GM18499 (cell line): Measurements from ENCODE around the gene TSR3.

Source experiments
- ATAC-seq: cut with Tn5 transposase; IDR thresholded peaks from one replicate; pipeline ENCODE4 v1.9.1; 2021; ENCODE audit warnings: moderate number of reproducible peaks; ENCODE audit not compliant: insufficient read depth, unreplicated experiment

TSR3 gene

DNA sequence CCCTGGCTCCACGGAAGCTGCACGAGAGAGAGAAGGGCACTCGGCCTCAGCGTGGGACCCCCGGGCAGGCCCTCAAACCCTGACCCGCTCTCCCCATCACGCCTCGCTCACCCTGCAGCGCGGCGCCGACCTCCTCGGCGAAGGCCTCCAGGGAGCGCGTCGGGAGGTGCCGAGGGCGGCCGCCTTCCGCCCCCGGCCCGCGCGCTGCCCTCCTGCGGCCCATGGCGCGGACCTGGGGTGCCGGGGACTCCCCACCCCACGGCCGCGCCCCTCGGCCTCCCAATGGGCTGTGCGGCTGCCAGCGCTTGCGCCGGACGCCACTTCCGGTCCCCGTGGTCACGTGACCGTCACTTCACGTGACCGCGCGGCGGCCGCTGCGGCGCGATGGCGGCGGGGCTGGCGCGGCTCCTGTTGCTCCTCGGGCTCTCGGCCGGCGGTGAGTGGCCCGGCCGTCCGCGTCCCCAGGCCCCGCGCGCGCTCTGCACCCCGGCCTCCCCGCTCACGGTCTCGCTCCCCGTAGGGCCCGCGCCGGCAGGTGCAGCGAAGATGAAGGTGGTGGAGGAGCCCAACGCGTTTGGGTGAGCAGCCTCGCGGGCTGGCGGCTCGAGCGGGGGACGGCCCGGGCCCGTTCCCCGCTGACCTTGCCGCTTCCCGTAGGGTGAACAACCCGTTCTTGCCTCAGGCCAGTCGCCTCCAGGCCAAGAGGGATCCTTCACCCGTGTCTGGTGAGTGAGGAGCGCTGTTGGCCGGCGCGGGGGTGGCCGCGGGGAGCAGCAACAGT, at the start of gene TSR3, which contains the start of gene GNPTG:
TSR3 (minus strand) TSS at position 297 of the 781 bp plus-strand sequence; CDS start at position 223, 74 bp downstream.
GNPTG (plus strand) TSS at position 350 of the 781 bp plus-strand sequence; CDS start at position 385, 35 bp downstream.
- ATAC-seq = peak; percentile 46

DNA sequence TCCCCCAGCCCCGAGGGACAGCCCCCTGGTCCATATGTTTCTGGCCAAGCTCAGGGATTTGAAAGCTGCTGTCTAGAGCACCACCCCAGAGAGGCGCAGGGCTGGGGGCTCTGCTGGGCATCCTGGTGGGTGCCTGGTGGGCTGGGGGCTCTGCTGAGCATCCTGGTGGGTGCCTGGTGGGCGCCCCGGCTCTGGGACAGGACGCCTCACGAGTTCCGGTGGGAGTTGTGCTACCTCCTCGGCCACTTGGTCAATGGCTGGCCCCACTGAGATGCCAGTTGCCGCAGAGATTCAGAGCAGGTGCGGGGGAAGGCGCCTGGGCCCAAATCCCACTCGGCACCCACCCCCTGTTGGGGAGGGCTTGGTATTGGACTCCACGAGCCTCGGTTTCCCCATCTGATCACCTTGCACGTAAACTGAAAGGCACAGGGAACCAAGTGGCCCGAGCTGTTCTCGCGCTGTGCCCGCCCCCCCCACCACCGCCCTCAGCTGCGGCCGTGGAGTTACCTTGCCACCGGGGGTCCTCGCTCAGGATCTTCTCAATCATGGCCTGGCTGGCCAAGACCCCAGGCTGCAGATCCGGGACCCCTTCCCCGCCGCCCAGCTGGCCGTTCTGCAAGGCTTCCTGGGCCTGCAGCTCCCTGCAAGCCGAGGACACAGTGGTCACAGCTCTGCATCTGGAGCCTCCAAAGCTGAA, 49.5 kb upstream of the TSR3 start:
- no peak for ATAC-seq

DNA sequence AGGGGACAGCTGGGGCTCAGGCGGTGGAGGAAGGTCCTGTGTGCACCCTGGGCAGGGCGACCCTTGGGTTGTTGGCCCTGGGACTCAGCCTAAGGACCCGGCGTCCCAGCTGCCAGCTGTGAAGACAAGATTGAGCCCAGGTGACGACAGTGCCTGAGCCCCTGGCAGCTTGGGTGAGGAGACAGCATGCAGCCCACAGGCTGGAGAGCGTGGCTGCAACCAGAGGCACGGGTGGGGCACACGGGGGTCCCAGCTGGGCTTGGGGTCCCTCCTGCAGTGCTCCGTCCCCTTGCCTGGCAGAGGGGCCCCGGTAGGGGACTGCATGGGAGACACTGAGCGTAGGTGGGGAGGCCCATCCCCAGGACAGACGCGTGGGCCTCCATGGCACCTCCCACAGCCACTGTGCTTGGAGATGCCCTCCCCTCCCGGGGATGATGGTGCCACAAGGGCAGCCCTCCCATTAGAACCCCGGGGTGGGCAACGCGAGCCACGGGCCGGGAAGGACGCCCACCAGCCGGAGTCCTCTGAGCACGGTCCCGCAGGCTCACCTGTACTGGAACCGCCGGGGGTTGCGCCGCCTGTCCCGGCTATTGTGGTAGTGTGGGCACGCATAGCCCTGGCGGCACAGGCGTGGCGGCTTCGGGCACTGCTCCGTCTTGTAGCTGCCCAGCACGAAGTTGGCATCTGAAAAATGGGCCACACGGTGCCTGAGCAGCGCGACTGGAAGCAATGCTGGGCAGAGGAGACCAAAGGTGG, 47.3 kb upstream of the TSR3 start:
- ATAC-seq = no peak

DNA sequence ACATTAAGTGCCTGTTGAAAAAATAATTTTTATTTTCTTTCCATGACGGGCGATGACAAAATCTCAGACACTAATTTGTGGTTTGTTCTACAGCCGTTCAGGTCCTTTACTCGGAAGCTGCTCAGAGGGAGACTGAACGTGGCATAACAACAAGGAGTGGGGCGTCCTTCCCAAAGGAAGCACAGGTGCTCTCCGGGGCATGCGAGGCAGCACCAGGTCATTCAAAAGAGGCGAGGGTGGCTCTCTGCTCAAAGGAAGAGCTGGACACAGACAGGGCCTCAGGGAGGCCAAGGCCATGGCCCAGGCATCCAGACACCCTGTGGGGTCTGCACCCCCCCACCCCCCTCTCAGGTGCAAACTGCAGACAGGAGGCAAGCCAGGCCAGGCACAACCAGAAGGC, 46.7 kb upstream of the TSR3 start:
- ATAC-seq = no peak

DNA sequence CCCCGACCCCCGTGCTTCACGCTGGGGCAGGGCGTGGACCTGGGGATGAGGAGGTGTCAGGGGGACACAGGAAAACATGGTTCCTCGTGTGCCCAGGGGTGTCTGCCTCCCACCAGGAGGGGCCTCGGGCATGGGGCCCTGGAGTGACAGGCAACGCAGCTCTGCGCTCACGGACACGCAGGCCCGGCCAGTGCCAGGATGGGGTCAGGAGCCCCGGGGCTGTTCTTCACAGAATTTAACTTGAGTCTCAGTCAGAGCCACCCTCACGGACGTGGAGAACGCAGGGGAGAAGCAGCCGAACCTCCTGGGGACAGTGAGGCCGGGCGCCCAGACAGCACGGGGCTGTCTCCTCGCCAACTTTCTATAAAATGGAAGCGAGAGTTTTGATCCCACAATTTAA, 46.1 kb upstream of the TSR3 start:
- ATAC-seq = no peak

DNA sequence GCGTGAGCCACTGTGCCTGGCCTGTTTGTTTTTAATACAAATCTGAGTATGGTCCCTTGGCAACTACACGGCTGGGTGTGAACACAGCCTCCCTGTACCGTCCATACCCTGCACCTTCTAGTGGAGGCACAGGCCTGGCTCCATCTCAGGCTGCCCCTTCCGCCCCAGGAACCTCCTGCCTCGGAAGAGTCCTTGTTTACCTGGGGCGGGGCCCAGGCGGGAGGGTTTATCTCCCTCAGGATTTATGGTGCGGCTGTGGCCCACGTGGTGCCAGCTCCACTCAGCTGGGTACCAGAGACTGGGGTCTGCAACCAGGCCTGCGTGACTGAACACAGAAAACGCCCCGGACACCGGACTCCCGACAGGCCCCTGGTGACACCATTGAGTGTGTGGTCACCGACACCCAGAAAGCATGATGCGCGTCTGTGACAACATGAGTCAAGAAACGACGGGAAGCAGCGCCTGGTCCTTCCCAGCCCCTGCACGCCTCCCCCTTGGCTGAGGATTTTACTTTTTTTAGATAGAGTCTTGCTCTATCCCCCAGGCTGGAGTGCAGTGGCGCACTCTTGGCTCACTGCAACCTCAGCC, 43.9 kb upstream of the TSR3 start:
- no peak for ATAC-seq

DNA sequence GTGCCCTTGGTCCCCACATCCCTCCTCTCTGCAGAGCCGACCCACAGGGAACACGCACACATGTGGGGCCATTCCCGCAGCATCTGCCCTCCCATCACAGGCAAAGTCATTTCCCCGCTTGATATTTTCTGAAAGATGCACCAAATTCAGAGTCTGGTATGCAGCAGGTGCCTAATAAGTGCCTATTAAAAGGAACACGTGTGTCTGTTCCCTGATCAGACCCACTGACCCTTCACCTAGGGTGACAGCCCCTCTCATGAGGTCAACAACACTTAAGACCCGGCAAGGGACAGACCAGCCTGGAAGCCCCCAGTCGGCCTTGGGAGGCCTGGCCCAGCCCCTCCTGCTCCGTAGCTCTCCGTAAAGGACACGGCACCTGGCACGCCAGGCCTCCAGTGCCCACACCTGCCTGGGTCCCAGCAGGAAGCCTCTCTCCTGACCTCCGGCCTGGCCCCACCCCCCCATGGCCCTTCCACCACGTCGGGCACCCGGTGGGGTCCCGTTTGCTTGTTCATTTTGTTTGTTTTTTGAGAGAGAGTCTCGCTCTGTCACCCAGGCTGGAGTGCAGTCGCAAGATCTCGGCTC, 42.8 kb upstream of the TSR3 start:
- no peak for ATAC-seq

DNA sequence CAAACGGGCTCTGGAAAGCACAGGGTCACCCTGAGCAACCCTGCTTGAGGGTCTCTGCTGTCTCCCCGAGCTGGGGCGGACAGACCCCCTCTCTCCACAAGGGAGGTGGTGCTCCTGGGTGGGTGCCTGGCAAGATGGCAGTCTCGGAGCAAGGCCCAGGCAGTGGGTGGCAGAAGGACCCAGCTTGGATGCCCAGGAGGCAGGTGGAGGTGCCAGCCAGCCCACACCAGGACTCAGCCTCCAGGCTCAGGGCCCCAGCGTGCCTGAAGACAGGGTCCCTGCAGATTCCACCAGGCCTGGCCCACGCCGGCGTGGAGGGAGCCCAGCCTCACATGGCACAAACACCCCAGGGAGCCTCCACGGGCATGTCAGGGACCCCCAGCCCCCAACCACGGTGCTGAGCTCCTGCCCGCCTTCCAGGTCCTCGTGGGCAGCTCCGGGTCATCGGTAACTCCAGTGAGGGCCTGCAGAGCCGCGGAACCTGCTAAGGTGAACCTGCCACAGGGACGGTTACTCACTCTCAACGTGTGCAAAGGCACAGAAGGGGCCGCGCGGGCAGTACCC, 42.0 kb upstream of the TSR3 start:
- ATAC-seq = no peak

DNA sequence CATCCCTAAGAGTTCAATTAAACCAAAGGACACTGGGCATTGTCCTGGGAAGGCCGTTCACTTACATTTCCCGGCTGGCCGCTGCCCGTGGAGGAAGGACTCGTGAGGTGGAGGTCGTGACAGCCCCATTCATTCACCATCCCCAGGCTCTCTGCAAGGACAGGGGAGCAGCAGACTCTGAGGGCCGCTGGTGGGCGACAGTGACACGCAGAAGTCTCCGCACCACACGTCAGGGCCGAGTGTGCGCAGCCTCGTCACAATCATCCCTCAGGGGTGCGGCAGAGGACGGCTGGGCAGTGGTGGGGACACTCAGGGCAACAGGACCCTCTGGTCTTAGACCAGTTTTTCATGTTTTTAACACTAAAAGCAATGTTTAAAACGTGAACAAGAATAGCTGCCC, 41.1 kb upstream of the TSR3 start:
- ATAC-seq = no peak

DNA sequence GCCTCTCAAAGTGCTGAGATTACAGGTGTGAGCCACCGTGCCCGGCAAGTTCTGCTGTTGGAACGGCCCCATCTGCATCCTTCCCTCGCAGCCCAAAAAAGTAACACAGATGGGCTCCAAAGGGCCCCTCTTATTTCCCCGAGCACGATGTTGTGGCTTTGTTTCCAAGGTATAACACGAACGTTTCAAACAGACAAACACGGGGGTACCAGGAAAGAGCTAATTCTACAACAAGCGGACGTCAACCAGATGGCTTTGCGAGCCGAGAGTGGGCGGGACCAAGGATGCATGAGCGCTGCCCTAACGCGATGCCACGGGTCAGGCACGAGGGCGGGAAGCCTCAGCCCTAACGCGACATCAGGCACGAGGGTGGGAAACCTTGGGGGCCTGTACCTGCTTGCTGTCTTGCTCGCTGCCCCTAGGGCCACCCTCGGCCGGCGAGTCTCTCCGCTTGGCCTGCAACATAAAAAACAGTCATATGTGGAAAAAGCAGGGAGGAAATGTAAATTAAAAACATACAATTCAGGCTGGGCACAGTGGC, 38.6 kb upstream of the TSR3 start:
- no peak for ATAC-seq

DNA sequence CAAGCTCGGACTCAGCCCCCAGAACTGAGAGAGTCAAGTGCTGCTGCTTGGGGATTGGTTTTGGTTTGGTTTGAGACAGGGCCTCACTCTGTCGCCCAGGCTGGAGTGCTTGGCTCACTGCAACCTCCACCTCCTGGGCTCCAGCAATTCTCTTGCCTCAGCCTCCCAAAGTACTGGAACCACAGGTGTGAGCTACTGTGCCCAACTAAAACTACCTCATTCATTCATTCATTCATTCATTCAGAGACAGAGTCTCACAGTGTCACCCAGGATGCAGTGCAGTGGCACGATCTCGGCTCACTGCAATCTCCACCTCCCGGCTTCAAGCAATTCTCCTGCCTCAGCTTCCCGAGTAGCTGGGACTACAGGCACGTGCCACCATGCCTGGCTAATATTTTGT, 38.1 kb upstream of the TSR3 start:
- no peak for ATAC-seq

DNA sequence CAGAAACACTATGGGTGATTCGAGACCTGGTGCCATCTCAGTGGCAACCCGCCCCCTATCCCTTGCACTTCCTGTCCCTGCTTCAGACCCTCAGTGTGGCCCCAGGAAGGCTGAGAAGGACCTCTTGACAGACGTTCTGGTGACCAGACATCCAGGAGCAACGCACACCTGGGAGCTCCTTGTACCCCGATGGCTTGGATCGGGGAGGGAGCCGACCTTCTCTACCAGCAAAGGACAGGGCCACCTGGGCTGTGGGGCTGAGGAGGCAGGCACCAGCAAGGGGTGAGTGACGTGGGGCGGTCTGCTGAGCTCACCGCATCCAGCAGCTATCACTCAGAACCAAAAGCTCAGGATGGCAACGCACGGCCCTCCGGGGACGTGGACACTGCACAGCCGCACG, 35.7 kb upstream of the TSR3 start:
- no peak for ATAC-seq

DNA sequence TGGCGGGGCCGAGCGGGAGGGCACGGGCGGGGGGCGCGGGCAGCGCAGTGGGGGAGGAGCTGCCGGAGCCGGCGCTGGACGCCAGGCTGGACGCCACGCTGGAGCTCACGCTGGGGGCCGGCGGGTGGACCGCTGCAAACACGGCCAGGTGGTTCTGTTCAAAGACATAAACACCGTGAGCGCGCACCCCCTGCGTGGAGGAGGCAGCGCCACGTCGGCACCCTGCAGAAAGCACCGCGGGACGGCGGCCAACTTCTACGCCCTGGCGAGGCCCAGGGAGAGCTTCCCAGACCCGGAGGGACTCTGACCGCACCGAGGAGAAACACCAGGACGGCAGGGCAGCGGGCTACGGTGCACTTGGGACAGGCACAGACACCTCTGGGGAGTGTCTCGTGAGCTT, 33.6 kb upstream of the TSR3 start:
- ATAC-seq = no peak

DNA sequence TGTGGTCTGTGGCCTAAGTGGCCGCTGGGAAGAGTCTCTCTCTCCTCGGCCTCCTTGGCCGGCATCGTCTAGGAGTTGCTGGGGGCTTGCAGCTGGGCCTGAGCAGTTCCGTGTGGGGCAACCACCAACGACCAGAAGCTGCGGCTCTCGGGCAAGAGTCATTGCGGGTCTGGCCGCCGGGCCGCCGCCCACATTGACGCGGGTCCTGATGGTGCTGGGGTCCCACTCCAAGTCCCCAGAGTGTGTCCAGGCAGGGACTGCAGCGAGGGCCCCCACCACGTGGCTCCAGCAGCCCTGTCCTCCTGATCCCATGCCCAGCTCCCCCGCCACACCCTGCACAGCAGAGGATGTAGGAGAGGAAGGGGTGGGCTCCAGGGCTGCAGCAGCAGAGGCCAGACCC, 31.9 kb upstream of the TSR3 start:
- ATAC-seq = no peak

DNA sequence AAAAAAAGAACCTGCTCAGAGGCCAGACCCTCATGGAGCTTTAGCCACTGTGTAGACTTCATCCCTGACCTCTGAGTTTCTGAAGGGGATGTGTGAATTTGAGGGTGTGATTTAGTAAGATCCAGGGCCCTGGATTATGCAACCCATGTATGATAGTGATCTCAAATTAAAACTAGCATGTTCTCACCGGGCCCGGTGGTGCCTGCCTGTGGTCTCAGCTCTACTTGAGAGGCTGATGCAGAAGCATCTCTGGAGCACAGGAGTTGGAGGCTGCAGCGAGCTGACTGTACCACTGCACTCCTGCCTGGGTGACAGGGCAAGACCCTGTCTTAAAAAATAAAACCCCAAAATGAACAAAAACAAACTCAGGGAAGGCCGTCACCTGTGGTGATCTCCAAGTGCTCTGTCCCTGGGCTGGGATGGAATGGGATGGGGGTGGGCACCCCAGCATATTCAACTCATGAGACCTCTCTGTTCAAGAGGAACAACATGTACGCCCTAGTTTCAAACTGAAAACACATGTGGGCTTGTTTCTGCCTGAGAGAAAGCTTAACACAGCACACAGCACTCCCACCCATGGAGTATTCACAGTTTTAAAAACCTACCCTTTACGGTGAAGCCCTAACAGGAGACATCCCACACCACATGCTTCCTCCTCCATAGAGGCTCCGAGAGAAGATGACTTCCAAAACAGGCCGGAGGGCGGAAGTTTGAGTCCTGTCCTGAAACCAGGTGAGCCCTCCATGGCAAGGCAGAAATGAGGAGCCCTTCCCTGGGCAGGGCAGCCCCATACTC, 30.1 kb upstream of the TSR3 start:
- no peak for ATAC-seq

DNA sequence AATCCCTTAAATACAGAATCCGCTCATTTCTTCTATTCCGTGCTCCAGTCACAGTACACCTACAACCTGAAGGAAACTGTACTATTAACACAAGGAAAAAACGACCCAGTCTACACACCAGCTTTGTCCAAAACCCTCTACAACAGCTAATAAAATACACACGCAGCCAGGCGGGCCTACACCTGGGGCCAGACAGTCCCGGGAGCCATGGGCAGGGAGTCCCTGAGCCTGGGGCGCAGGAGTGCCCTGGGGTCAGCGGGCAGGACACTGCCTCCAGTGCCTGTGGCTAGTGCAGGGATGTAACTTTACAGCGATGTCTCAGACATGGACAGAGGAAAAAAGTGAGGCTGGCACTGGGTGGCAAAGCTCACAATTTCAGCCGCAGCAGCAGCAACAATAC, 28.5 kb upstream of the TSR3 start:
- no peak for ATAC-seq

DNA sequence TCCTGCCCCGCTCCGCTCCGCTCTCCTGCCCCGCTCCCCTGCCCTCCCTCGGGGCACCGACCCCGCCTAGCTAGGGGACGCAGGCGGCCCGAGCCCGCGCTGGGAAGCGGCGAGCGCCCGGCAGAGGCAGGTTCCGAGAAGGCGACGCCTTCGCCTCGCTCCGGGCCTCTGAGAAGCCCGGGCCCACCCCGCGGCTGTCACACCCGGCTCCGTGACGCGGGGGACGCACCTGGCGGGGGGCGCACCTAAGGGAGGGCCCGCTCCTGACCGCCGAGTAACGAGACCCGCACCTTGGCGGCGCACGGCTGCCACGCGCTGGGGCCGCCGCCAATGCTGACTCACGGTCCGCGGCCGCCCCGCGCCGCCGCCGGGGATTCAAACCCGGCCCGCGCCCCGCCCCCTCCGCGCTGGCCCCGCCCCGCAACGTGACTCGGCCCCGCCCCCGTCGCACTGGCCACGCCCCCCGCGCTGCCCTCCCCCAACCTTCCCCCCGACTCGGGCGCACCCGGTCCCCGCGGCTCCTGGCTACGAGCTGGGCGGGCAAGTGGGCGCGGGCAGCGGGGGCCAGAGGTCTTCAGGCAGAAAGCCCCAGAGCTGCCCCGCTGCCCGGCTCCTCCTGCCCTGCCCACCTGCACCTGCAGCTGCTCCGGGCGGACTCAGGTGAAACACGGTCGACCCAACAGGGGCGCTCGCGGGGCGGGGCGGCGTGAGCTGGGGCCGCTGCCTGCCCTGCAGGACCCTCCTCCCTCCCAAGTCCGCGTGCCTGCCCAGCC, 27.8 kb upstream of the TSR3 start:
- ATAC-seq = no peak

DNA sequence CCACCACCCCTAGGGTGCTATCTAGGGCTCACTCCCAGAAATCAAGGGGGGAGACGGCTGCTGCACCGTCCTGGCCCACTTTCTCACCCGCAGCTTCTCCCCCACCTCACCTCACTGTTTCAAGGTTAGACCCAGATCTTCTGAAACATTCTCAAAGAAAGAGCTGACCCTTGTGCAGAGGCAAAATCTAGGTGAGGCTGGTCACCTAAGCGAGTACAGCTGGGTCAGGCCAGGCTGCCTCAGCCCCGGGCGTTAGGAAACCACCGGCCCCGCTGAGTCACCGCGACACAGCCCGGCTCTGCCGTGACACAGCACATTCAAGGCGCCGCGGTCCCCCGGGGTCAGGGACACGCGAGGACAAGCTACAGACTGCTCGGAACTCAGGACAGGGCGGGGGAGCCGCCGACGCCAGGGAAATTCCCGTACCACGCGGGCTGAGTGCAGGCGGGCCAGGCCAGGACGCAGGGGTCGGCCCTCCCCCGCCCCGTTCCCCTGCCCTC, 27.2 kb upstream of the TSR3 start:
- ATAC-seq = no peak
